Astrocyte (in vitro differentiated cells and primary cell): ENCODE results near the gene TMTC2. TPM values are rescaled to one million over a fixed set of nuclear protein-coding genes. Genes with fewer than 3 reads are reported as not detected.

Experiments
- DNase-seq: peaks from one replicate; pipeline ENCODE4 v3.0.0-alpha.2; 2010; ENCODE audit warnings: low read depth
- FAIRE-seq: peaks from 2 replicates; lab custom pipeline; 2011; peaks lifted over from hg19 to GRCh38; lab: Jason Lieb, UNC
- H2AFZ ChIP-seq: 2 replicates; pipeline ENCODE4 v1.6.0; 2012; ENCODE audit warnings: low read depth, low read length, inconsistent platforms
- H3K27ac ChIP-seq: 2 replicates; pipeline ENCODE4 v1.5.1; 2011; ENCODE audit warnings: low read depth, low read length, inconsistent platforms
- H3K27me3 ChIP-seq: 2 replicates; pipeline ENCODE4 v1.6.0; 2011; ENCODE audit warnings: low read length, inconsistent platforms; ENCODE audit not compliant: insufficient read depth
- H3K36me3 ChIP-seq: 2 replicates; pipeline ENCODE4 v1.5.1; 2011; ENCODE audit warnings: low read length, inconsistent platforms; ENCODE audit not compliant: insufficient read depth
- H3K4me1 ChIP-seq: 2 replicates; pipeline ENCODE4 v1.5.1; 2011; ENCODE audit warnings: low read length, inconsistent platforms; ENCODE audit not compliant: insufficient read depth
- H3K4me2 ChIP-seq: 2 replicates; pipeline ENCODE4 v1.6.0; 2012; ENCODE audit warnings: low read length, inconsistent platforms
- H3K4me3 ChIP-seq: 2 replicates; pipeline ENCODE4 v1.5.1; 2011; ENCODE audit warnings: low read depth, mild to moderate bottlenecking, low read length, inconsistent platforms; ENCODE audit not compliant: insufficient read depth
- H3K79me2 ChIP-seq: 2 replicates; pipeline ENCODE4 v1.6.0; 2012; ENCODE audit warnings: mild to moderate bottlenecking, low read length, inconsistent platforms; ENCODE audit not compliant: insufficient read depth
- H3K9ac ChIP-seq: 2 replicates; pipeline ENCODE4 v1.6.0; 2012; ENCODE audit warnings: mild to moderate bottlenecking, low read length, inconsistent platforms
- H3K9me3 ChIP-seq: 2 replicates; pipeline ENCODE4 v1.5.1; 2012; ENCODE audit warnings: low read depth, mild to moderate bottlenecking, low read length, inconsistent platforms; ENCODE audit not compliant: insufficient read depth
- H4K20me1 ChIP-seq: 2 replicates; pipeline ENCODE4 v1.6.0; 2012; ENCODE audit warnings: low read length, inconsistent platforms; ENCODE audit not compliant: insufficient read depth
- H3K27ac Mint-ChIP-seq: one replicate; pipeline ENCODE4 v1.8.0; 2021; ENCODE audit warnings: mild to moderate bottlenecking, mixed read lengths; ENCODE audit not compliant: unreplicated experiment
- H3K27me3 Mint-ChIP-seq: one replicate; pipeline ENCODE4 v1.8.0; 2021; ENCODE audit warnings: low read depth, mixed read lengths; ENCODE audit not compliant: unreplicated experiment
- H3K36me3 Mint-ChIP-seq: one replicate; pipeline ENCODE4 v1.8.0; 2021; ENCODE audit warnings: low read depth, mixed read lengths; ENCODE audit not compliant: unreplicated experiment
- H3K4me1 Mint-ChIP-seq: one replicate; pipeline ENCODE4 v1.8.0; 2021; ENCODE audit warnings: low read depth, mixed read lengths; ENCODE audit not compliant: unreplicated experiment
- H3K4me3 Mint-ChIP-seq: one replicate; pipeline ENCODE4 v1.8.0; 2021; ENCODE audit warnings: mild to moderate bottlenecking, moderate library complexity, mixed read lengths; ENCODE audit not compliant: unreplicated experiment
- H3K9me3 Mint-ChIP-seq: one replicate; pipeline ENCODE4 v1.8.0; 2021; ENCODE audit warnings: mild to moderate bottlenecking, mixed read lengths; ENCODE audit not compliant: unreplicated experiment
- EZH2 ChIP-seq: IDR thresholded peaks from 2 replicates; pipeline ENCODE4 v1.6.1; 2012; ENCODE audit warnings: mild to moderate bottlenecking, low read length, inconsistent platforms; ENCODE audit not compliant: insufficient read depth
- total RNA-seq: library from RNA; stranded (reverse); gene quantifications from 2 replicates; pipeline ENCODE4 v1.2.1, GENCODE V29; 2021
- TF ChIP-seq, protein P1 (sequence below): IDR thresholded peaks from 2 replicates; pipeline ENCODE4 v1.5.1; 2011; ENCODE audit warnings: low read depth, mild to moderate bottlenecking, inconsistent platforms, low read length, moderate library complexity; ENCODE audit not compliant: insufficient read depth

TMTC2 gene
- total RNA-seq, 1 donor from 2014 or later: 2.2 TPM

DNA sequence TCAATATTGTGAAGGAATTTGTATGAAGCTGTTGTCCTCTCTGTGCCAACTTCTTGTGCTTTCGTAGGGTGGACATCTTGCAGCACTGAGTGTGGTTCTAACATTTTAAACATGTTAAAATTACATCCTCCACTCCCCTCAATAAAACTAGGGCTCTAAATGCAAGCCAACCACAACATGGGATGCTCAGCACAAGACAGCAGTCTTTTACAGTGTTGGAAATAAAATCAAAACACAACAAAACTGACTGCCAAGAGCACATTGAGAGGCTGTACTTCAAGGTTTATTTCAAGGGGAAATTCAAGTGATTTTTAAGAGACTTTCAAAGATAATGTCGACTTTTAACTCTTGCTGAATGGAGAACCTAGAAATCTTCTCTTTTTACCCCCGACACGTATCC is 396.9 kb downstream of the TMTC2 start:
- no peaks in the 10 kb centered on the region for H3K27me3 Mint-ChIP-seq
- no peak for TF ChIP-seq EZH2
- TF ChIP-seq, protein P1, sequence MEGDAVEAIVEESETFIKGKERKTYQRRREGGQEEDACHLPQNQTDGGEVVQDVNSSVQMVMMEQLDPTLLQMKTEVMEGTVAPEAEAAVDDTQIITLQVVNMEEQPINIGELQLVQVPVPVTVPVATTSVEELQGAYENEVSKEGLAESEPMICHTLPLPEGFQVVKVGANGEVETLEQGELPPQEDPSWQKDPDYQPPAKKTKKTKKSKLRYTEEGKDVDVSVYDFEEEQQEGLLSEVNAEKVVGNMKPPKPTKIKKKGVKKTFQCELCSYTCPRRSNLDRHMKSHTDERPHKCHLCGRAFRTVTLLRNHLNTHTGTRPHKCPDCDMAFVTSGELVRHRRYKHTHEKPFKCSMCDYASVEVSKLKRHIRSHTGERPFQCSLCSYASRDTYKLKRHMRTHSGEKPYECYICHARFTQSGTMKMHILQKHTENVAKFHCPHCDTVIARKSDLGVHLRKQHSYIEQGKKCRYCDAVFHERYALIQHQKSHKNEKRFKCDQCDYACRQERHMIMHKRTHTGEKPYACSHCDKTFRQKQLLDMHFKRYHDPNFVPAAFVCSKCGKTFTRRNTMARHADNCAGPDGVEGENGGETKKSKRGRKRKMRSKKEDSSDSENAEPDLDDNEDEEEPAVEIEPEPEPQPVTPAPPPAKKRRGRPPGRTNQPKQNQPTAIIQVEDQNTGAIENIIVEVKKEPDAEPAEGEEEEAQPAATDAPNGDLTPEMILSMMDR: no peak
- no peaks in the 10 kb centered on the region for H4K20me1 ChIP-seq
- H3K4me1 ChIP-seq: no peaks in the 10 kb centered on the region
- no peaks in the 10 kb centered on the region for H3K9me3 Mint-ChIP-seq
- H3K27ac ChIP-seq: no peak overlapping the region
- H3K9me3 ChIP-seq: no peaks in the 10 kb centered on the region
- no peak overlapping the region for H3K4me3 ChIP-seq
- H3K4me1 Mint-ChIP-seq: peaks cover 5% of the 10 kb centered on the region
- no peaks in the 10 kb centered on the region for H3K27me3 ChIP-seq
- H3K4me3 Mint-ChIP-seq: no peak overlapping the region
- no peak for DNase-seq
- H3K9ac ChIP-seq: no peak overlapping the region
- H3K36me3 ChIP-seq: no peaks in the 10 kb centered on the region
- H3K79me2 ChIP-seq: no peaks in the 10 kb centered on the region
- H3K4me2 ChIP-seq: no peak overlapping the region
- FAIRE-seq: no peak
- H2AFZ ChIP-seq: no peak overlapping the region
- no peak overlapping the region for H3K27ac Mint-ChIP-seq
- H3K36me3 Mint-ChIP-seq: no peaks in the 10 kb centered on the region

DNA sequence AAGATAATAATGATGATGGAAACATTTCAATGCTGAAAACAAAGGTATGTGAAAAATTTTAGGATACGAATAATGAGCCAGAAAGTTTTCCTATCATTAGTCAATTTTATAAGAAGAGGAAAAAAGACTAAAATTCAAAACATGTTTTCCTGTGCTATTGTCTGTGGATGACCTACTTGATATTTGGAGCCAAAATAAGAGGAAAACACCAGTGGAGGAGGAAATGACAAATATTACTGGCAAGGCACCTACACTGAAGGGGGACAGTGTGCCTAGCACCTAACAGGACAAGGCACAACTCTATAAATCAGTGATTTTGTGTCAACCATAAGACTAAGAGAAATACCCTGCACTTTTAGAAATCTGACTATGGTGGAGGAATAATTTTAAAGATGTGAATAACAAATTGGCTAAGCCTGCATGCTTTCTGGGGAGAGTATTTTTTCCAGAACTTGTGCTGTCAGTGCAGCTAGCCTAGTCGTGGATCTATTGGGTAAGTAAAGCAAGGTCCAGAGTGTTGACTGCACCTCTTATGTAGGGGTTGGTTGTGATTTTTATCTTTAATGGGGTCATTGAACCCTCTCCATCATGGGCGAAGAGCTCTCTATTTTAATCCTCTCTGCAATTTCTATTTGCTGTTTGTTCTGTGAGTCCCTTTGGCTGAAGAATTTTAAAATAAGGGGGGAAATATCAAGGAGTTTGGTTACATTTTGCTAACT is 398.0 kb downstream of the TMTC2 start:
- H3K9ac ChIP-seq: no peak overlapping the region
- H3K4me3 ChIP-seq: no peak overlapping the region
- no peaks in the 10 kb centered on the region for H3K36me3 Mint-ChIP-seq
- no peaks in the 10 kb centered on the region for H4K20me1 ChIP-seq
- no peak overlapping the region for H3K4me2 ChIP-seq
- no peak for FAIRE-seq
- no peak overlapping the region for H2AFZ ChIP-seq
- H3K4me1 ChIP-seq: no peaks in the 10 kb centered on the region
- H3K4me1 Mint-ChIP-seq: peaks cover 5% of the 10 kb centered on the region
- no peaks in the 10 kb centered on the region for H3K9me3 Mint-ChIP-seq
- H3K27ac ChIP-seq: no peak overlapping the region
- H3K36me3 ChIP-seq: no peaks in the 10 kb centered on the region
- H3K27me3 Mint-ChIP-seq: no peaks in the 10 kb centered on the region
- H3K27ac Mint-ChIP-seq: no peak overlapping the region
- DNase-seq: no peak
- no peaks in the 10 kb centered on the region for H3K9me3 ChIP-seq
- H3K79me2 ChIP-seq: no peaks in the 10 kb centered on the region
- H3K27me3 ChIP-seq: no peaks in the 10 kb centered on the region
- H3K4me3 Mint-ChIP-seq: no peak overlapping the region
- TF ChIP-seq, protein P1: no peak
- TF ChIP-seq EZH2: no peak

DNA sequence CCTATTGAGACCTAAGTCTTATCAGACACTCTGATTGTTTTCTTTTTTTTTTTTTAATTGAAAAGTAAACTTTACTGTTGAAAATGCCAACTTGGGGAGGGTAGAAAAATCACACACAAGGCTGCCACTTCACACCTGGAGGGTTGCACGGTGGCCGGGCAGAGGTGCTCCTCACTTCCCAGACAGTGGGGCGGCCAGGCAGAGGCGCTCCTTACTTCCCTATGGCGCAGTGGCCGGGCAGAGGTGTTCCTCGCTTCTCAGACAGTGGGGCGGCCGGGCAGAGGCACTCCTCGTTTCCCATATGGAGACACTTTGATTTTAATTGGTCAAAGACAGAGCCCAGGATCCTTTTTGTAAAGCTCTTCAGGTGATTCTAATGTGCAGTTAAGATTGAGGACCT is 399.3 kb downstream of the TMTC2 start:
- DNase-seq: no peak

More for the DNA sequence above, 399.3 kb downstream of the TMTC2 start:
- Mint-ChIP-seq H3K4me1 (peaks cover 5% of the 10 kb centered on the region), H3K27ac (no peak overlapping the region), H3K4me3 (no peak overlapping the region), H3K27me3 (no peaks in the 10 kb centered on the region), H3K9me3 (no peaks in the 10 kb centered on the region), H3K36me3 (no peaks in the 10 kb centered on the region)
- H4K20me1 ChIP-seq: no peaks in the 10 kb centered on the region
- no peak overlapping the region for H3K27ac ChIP-seq
- no peaks in the 10 kb centered on the region for H3K36me3 ChIP-seq
- no peak overlapping the region for H2AFZ ChIP-seq
- H3K4me3 ChIP-seq: no peak overlapping the region
- no peak overlapping the region for H3K9ac ChIP-seq
- H3K4me2 ChIP-seq: no peak overlapping the region
- H3K9me3 ChIP-seq: no peaks in the 10 kb centered on the region
- FAIRE-seq: no peak
- no peaks in the 10 kb centered on the region for H3K4me1 ChIP-seq
- no peak for TF ChIP-seq EZH2
- TF ChIP-seq, protein P1: no peak
- no peaks in the 10 kb centered on the region for H3K79me2 ChIP-seq
- H3K27me3 ChIP-seq: no peaks in the 10 kb centered on the region
